ENCODE results near the gene PAM16.

PAM16 gene

DNA sequence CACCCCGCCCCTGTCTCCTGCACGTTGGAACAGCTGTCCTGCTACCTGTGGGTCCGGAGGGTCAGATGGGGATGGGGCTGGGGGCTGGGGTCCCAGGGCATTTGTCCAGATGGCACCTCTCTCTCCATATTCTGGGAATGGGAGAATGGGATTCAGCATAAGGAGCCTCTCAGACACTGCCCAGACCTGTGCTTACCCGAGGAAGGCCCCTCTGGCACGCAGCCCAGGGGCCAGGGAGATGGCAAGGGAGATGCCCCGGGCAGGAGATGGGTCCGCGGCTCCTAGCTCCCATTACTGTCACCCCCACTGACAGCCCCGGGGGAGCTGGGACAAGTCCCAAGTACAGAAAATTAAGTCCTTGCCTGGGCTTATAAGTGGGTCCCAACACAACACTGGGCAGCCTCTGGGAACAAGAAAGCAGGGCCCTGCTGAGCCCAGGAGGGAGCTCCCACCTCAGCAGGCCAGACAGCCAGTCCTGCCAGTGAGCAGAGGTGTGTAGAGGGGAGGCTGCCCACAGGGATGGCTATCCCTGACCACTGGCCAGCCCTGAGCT lies 22.3 kb upstream of the PAM16 start:
- TF ChIP-seq, protein P1, sequence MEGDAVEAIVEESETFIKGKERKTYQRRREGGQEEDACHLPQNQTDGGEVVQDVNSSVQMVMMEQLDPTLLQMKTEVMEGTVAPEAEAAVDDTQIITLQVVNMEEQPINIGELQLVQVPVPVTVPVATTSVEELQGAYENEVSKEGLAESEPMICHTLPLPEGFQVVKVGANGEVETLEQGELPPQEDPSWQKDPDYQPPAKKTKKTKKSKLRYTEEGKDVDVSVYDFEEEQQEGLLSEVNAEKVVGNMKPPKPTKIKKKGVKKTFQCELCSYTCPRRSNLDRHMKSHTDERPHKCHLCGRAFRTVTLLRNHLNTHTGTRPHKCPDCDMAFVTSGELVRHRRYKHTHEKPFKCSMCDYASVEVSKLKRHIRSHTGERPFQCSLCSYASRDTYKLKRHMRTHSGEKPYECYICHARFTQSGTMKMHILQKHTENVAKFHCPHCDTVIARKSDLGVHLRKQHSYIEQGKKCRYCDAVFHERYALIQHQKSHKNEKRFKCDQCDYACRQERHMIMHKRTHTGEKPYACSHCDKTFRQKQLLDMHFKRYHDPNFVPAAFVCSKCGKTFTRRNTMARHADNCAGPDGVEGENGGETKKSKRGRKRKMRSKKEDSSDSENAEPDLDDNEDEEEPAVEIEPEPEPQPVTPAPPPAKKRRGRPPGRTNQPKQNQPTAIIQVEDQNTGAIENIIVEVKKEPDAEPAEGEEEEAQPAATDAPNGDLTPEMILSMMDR (IDR thresholded peaks at IDR 0.05; ENCODE audit: low read depth, low read length): no peak
- H3K4me3 ChIP-seq (ENCODE audit: low read depth, low read length): peak overlapping the region; percentile 78
- DNase-seq (ENCODE audit: low read depth, low spot score): no peak
- in situ Hi-C loops (cut with HindIII; ENCODE audit: low sequenced_read_pairs): no loop called here

DNA sequence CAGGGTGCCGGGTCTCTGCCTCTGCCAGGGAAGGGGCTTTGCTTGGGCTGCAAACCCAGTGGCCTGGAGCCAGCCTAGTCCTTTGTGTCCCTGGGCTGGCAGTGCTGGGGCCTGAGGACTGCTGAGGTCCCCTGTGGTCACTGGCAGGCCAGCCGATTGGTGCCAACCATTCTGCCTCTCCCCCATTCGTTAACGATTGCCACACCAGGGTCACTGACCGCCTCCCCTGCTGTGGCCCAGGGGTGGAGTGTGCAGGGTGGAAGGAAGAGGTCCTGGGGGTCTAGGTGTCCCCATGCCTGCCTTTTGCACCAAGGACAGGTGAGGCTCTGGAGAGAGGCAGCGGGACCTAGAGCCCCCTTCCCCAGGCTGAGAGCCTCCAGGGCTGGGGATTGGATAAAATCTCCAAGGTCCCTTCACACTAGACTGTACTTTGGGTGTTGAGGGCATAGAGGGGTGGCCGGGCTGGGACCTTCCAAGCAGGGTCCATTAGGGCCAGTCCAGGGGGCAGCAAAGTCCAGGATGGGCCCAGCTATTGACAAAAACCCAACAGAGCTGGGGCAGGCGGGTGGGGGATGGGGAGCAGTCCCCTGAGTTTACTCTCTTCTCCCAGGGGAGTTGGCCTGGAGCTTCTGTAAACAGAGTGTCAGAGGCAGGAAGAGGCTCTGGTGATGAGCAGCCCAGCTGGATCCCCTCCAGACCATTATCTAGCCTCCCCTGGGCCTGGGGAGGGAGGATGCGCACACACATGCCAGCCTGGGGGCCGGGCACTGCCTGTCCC lies 21.6 kb upstream of the PAM16 start:
- no peak for DNase-seq (ENCODE audit: low read depth, low spot score)
- H3K4me3 ChIP-seq (ENCODE audit: low read depth, low read length): peak overlapping the region; percentile 78
- TF ChIP-seq, protein P1 (IDR thresholded peaks at IDR 0.05; ENCODE audit: low read depth, low read length): no peak
- in situ Hi-C loops (cut with HindIII; ENCODE audit: low sequenced_read_pairs): no loop called here

DNA sequence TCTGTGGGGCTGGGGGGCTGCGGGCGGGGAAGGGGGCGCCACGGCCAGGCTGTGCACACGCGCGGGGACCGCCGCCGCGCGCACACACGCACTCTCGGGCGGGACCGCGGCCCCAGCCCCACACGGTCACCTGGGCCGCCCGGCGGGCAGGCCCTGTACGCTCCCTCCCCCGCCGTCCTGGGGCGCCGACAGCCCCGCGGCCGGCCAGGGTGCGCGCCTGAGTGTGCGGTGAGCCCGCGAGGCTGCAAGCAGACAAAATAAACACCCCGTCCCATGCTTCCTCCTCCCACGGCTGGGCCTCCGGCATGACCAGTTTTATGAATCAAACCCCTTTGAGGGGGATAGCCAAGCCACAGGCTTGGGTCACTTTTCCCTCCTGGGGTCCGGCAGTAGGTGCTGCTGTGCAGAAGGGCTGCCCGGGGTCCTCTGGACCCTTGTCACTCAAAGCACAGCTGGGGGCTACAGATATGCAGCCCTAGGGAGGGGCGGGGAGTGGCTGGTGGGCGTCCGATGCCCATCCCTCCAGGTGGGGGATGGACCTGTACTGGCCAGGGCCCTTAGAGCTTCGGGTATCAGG lies 21.0 kb upstream of the PAM16 start:
- peak; percentile 40 for DNase-seq (ENCODE audit: low read depth, low spot score)
- TF ChIP-seq, protein P1 (IDR thresholded peaks at IDR 0.05; ENCODE audit: low read depth, low read length): no peak
- H3K4me3 ChIP-seq (ENCODE audit: low read depth, low read length): peak overlapping the region; percentile 78
- in situ Hi-C loops (cut with HindIII; ENCODE audit: low sequenced_read_pairs): no loop called here

DNA sequence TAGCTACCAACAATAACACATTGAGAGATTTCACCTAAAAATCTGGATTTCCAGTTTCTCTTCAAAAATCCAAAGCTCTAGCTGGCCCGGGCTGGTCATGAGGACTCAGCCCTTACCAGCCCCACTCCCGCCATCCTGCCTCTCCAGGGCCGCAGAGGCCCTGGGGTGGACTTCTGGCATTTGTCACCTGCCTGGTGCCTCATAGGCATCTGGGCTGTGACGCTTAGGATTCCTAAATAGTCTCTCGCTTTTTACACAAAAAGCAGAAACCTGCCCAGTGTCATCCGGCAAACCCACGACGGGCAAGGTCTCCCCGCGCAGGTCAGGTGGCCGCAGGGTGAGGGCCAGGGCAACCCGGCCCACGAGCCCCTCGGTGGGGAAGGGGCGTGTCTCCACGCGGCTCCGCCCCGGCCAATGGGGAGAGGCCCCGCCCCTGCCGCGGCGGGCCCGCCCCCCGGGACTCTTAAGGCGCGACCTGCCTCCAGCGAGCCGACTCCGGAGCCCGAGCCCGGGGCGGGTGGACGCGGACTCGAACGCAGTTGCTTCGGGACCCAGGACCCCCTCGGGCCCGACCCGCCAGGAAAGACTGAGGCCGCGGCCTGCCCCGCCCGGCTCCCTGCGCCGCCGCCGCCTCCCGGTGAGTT lies 20.4 kb upstream of the PAM16 start, which contains the start of gene VASN:
Gene VASN, plus strand, starts transcription at position 492 of the 644 bp plus-strand sequence. CDS start 9,030 bp downstream, outside the sequence.
- DNase-seq (ENCODE audit: low read depth, low spot score): peak; percentile 70
- H3K4me3 ChIP-seq (ENCODE audit: low read depth, low read length): peak within 1 kb of the TSS; percentile 78
- in situ Hi-C loops (cut with HindIII; ENCODE audit: low sequenced_read_pairs): no loop called here
- TF ChIP-seq, protein P1 (IDR thresholded peaks at IDR 0.05; ENCODE audit: low read depth, low read length): no peak

DNA sequence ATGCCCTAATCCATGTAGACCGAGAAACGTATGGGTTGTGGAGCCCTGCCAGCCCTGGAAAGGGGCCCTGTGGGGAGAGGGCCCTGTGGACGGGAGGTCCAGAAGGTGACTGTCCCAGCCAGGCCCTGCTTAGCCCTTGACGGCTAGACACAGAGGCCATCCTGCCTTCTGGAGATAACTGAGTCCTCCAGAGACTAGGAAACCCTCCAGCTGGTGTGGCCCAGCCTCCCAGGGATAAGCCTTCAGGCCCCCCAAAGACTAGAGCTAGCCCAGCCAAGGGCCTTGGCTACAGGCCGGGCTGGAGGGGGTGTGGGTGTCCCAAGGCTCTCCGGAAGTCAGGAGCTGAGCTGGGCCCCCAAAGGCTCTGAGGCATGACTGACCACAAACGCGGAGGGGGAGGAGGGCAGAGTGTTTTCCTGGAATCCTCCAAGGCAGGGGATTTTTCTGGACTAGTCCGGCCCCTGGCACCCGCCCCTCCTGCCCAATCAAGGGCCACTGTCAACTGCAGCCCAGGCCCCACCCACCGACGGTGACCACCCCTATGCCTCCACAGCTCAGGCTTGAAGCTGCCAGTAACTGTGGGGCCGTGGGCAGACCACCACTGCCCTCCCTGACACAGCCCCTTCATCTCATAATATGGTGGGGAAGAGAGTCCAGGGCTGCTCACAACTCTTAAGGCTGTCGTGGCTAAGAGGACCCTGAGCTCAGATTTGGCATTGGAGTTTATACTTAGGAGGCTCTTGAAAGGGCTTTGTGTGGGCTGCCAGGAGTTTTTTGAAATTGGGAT lies 19.6 kb upstream of the PAM16 start:
- in situ Hi-C loops (cut with HindIII; ENCODE audit: low sequenced_read_pairs): no loop called here
- DNase-seq (ENCODE audit: low read depth, low spot score): peak; percentile 67
- H3K4me3 ChIP-seq (ENCODE audit: low read depth, low read length): no peak overlapping the region
- TF ChIP-seq, protein P1 (IDR thresholded peaks at IDR 0.05; ENCODE audit: low read depth, low read length): no peak

DNA sequence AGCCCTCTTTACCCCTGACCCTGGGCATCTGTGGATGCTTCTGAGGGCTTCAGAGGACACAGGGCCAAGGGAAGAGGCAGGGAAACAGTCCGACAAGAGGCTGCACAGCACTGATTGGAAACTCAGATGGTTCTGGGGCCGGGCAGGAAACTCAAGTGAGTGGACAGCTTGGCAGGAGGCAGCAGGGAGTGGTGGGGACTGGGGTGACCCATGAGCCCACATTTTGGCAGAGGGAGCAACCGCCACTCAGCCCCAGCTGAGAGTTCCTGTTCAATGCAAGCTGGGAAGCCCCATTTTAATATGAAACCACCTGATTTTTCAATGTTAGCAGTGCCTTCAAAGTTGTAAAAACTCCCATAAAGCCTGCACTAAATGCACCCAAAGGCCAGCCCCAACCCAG lies 19.0 kb upstream of the PAM16 start:
- in situ Hi-C loops (cut with HindIII; ENCODE audit: low sequenced_read_pairs): no loop called here
- no peak for DNase-seq (ENCODE audit: low read depth, low spot score)
- no peak overlapping the region for H3K4me3 ChIP-seq (ENCODE audit: low read depth, low read length)
- TF ChIP-seq, protein P1 (IDR thresholded peaks at IDR 0.05; ENCODE audit: low read depth, low read length): no peak

Measured in astrocyte of the spinal cord (primary cell).